GM13977 (cell line): ENCODE data around the gene PHLDA1.

Experiments
- DNase-seq: peaks from one replicate; pipeline ENCODE4 v3.0.0; 2012; ENCODE audit warnings: low spot score
- CTCF ChIP-seq: IDR thresholded peaks from 2 replicates; pipeline ENCODE4 v1.5.1; 2012; ENCODE audit warnings: mild to moderate bottlenecking, control low read depth; ENCODE audit not compliant: insufficient read depth; ENCODE audit errors: extremely low read depth, missing control alignments
- in situ Hi-C: fragments of 300-500 bp; cut with MboI; formaldehyde crosslinking; loops from one replicate; pipeline ENCODE4 v1.12.0; 2022; ENCODE audit warnings: low sequenced_read_pairs, low pct_unique_long_range_greater_than_20kb, mixed read lengths, inconsistent platforms; ENCODE audit not compliant: unreplicated experiment

PHLDA1 gene

GRCh38 chr12:76025601-76026575 is 5.7 kb downstream of the PHLDA1 start:
- DNase-seq = no peak
- no peak for TF ChIP-seq CTCF
- in situ Hi-C loops = loop anchor here (25.0 kb wide), 1 partner anchor 689 kb away; the partner anchor contains the start of genes CAPS2 and GLIPR1L1

DNA sequence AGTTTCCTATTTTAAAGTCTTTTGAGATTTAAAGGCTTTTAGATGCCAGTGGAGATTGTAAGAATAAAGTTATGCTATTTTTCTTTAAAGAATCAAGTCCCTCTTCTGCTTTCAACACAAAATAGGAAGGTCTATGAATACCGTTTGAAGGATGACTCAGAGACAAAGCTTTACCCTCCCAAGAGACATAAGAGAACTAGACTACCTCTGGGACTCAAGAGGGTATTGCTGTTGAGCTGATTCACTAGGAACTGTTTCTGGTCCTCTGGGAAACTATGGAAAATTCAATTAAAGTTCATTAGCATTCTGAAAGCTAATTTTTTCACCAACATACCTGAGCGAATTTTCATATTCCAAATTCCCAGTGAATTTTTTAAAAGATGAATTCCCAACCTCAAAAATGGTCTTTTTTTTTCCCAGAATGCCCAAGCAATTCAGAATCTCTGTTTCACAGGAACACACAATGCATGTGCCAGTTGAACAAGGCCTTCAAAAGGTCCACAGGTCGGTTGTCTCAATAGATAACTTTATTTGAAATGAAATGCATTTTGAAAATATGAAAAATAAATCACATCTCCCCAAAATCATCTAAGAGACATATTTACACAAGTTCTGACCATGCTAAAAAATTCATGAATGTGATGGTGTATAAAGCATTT is 6.5 kb downstream of the PHLDA1 start:
- TF ChIP-seq CTCF = no peak
- in situ Hi-C loops = loop anchor here (25.0 kb wide), 1 partner anchor 688 kb away; the partner anchor contains the start of genes CAPS2 and GLIPR1L1
- DNase-seq = no peak

DNA sequence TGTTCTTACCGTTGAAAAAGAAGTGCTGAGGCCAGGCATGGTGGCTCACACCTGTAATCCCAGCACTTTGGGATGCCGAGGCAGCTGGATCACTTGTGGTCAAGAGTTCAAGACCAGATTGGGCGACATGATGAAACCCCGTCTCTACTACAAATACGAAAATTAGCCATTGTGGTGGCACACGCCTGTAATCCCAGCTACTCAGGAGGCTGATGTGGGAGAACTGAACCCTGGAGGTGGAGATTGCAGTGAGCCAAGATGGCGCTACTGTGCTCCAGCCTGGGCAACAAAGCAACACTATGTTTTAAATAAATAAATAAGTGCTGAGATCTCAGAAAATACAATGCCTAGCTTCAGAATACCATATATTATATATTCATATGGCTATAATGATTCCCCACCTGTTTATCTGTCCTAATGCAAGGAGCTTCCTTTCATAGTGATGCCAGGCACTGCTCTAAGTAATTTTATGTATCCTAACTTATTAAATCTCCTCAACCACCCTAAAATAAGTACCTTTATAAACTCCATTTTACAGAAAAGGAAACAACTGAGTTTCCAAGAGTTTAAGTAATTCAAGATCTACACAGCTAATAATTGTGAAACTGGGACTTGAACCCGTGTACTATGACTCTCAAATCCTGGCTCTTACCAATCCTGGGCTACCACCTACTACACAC is 7.3 kb downstream of the PHLDA1 start:
- in situ Hi-C loops = no loop called here
- TF ChIP-seq CTCF = no peak
- no peak for DNase-seq

- no peak for TF ChIP-seq CTCF
- DNase-seq = no peak
- in situ Hi-C loops = no loop called here
Observed at GRCh38 chr12:76023069-76023690, 8.4 kb downstream of the PHLDA1 start.

DNA sequence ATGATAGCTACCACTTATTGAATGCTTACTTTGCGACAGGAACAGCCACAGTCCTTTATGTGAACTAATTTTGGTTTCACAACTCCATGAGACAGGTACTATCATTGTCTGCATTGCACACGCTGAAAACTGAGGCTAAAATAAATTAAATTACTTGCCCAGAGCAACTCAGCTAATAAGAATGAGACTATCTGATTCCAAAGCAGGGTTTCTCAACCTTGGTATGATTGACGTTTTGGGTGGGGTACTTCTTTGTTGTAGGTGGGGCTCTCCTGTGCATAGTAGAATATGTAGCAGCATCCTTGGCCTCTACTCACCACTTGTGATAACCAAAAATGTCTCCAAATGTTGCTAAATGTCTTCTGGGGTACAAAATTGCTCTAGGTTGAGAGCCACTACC is 9.1 kb downstream of the PHLDA1 start:
- no peak for TF ChIP-seq CTCF
- no peak for DNase-seq
- in situ Hi-C loops = no loop called here
